Stimulated activated CD8-positive, alpha-beta memory T cell treated with anti-CD3 and anti-CD28 coated beads, Interleukin-2, amount 100 ng/mL, for 1 hour (primary cell): ENCODE data around the gene JMJD6.
"Not testable (repeated sequence)": the region's sequence is repeated elsewhere in the genome, so short reads cannot be mapped to it uniquely, and the experiment has no call there.

Experiments
- DNase-seq, 2 donors: peaks; one replicate each; pipeline ENCODE4 v3.0.0-alpha.2; 2020; ENCODE audit warnings: low read depth in 2 of 2

The JMJD6 gene

DNA sequence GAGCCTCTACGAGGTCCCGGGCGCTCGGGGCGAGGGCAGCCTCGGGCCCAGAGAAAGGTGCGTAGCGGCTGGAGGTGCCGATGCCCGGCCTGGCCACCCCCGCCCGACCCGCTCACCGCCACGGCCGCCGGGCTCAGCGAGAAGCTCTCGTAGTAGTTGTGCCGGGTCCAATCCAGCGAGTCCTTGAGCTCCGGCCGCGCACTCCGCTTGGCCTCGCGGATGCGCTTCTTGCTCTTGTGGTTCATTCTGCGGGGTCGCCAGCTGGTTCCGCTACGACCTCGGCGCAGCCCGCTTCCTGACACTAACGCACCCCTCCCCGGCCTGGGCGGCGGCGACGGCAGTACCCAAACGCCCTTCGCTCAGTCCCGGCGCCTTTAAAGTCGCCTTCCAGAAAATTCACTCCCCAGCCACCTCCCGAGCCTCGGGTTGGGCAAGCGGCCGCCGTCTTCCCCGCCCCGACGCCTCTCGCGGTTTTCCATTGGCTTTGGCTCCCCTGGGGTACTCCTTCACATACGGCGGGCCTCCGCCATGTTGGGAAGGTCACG is at the start of gene JMJD6:
TSS of gene JMJD6 (minus strand) at position 376 of the 545 bp plus-strand sequence. CDS start at position 245, 131 bp downstream.
- DNase-seq, result peak; percentile 86

DNA sequence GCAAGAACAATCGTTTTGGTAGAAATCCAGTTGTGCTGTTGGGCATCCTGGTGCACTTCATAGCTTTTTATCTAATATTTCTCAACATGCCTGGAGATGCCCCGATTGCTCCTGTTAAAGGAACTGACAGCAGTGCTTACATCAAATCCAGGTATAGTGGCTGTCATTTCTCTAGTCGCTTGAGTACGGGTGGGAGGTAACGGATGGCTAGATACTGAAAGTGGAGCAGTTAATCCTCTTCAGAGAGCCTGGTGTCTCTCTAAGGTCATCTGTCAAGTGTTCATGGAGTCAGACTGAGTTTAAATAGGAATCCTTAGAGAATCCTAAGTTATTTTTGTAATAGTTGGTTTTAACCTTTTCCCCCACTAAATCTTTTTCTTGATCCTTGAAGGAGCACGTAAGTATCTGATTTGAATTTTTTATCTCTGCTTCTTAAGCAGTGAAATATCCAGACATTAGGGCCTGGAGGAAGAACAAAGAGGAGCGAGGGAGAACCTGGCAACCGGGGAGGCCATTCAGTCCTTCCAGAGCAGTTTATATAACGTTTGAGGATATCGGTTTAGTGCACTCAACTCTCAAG is 48.7 kb upstream of the JMJD6 start:
- no peak for DNase-seq

DNA sequence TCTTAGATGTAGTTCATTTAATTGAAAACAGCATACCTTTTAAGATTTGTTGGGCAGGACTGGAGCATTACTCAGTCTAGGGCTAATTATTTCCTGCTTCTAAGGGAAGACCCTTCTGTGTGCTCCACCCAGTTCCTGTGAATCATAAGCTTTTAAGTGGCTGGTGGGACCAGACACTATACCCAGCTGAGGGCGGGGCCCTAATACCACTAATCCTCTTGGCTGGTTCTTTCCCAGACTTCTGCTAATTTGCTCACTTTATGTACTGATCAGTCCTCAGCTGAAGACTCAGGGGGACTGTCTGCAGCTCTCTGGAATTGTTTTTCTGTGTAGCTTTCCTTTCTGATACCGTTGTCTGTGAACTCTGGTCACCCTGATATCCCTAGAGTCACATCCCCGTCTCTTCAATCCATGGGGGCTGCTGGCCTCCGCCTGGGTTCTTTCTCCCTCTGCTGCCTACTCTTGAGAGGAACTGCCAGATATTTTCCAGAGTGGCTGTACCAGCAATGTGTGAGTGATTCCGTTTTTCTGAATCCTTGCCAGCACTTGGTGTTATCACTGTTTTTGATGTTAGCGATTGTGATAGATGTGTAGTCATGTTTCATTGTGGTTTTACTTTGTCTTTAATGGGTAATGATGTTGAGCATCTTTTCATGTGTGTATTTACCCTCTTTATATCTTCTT is 46.6 kb upstream of the JMJD6 start:
- peak; percentile 15 to 46 for DNase-seq

DNA sequence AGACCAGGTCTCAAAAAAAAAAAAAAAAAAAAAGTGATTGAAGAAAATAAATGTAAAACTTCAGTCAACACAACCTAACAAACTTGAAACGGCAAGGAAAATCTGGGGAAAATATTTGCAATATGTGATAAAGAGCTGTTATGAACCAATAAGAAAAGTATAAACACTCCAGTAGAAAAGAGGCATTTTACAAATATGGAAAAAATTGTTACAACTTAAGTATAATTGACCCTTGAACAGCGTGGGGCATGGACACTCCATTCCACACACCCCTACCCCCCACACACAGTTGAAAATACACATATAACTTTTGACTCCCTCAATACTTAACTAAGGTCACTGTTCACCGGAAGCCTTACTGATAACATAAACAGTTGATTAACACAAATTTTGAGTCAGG is 32.2 kb upstream of the JMJD6 start:
- no peak for DNase-seq

DNA sequence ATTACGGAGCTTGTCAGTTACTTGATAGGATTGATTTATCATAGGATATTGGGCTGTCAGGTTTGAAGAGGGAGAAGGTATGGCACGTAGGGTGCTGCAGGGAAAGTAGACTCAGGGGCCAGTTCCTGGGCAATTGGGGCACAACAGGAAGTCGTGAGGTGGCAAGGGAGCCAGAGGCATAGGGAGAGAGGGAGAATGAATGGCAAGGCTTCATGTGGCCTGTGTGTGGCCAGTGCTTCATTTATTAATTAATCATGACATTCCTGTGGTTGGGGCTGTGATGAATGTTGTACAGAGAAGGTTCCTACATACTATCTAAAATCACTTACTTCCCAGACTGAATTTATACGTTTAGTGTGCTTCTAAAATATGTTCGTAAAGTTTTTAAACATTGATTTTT is 30.9 kb upstream of the JMJD6 start:
- DNase-seq, result no peak

DNA sequence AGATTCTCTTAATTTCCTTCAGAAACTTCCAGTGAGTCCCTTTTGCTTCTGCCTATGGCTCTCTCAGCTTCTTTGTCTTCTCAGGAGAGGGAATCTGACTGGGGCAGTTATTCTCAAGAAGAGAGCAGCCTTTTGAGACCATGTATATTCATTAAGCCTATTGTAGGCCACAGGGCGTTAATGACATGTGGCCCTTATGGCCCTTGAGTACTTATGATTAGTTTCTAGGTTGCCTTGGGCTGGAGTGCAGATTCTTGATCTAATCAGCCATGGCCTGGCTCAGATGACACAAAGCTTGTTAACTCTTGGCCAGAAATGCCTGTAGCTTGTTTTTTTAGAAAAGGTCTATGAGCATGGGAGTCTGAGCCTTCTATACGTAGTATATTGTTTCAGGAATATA is 28.9 kb upstream of the JMJD6 start:
- no peak for DNase-seq

DNA sequence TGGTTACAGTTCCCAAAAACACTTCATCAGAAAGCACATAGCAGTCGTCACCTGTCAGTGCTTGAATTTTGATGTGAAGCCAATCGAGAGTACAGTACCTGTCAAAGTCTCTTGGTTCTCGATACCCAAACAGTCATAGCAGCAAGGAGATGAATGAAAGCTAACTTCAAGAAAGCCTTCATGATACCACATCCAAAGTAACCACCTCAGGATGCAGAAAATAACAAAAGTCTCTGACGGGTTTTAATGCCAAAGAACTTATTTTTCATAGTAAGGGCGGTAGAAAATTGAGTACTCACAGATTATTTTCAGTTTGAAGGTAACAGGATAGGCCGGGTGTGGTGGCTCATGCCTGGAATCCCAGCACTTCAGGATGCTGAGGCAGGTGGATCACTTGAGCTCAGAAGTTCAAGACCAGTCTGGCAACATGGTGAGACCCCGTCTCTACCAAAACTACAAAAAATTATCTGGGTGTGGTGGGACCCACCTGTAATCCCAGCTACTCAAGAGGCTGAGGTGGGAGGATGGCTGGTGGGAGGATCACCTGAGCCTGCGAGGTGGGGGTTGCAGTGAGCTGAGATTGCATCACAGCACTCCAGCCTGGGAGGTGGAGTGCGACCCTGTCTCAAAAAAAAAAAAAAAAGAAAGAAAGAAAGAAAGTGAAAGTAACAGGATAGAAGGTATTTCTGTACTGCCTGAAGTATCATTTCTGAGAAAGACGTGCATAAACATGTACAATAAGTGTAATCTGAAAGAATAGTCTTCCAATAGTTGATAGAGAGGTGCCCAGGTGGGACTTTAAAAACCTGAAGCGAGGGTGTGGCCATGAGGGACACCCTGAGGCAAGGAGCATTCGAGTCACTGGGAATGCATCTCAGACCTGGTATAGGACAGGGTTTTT is 26.9 kb upstream of the JMJD6 start:
- no peak for DNase-seq

DNA sequence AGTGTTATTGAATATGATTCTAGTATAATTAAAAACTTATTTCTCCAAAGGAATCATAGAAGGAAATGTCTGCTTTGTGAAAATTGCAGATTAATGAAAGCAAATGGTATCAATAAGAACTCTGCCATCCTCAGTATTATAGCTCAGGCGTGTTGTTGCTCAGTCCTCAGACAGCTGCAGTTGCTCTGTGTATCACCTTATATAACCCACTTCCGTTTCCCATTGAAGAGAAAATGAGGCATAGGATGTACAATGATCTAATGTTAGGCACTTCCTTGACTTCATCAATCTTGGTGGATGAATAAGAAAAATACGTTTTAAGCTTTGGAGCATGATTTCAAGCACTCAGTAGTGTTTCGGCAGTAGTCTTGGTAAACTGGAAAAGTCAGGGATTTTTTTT is 25.6 kb upstream of the JMJD6 start:
- no peak for DNase-seq

DNA sequence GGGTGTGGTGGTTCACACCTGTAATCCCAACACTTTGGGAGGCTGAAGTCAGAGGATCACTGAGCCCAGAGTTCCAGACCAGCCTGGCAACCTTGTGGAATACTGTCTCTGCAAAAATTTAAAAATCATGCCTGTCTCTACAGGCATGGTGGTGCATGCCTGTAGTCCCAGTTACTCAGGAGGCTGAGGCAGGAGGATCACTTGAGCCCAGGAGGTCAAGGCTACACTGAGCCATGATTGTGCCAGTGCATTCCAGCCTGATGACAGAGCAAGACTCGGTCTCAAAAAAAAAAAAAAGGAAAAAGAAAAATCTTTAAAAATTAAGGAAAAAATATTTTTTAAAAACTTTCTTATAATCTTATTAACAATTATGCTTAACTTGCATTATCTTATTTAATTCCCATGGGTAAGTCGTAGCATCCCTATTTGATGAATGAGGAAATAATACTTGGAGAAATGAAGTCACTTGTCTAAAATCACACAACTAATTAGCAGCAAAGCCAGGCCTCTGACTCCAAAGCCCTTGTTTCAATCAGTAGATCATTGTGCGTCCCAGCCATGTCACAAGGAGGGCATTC is 25.1 kb upstream of the JMJD6 start:
- no peak for DNase-seq

DNA sequence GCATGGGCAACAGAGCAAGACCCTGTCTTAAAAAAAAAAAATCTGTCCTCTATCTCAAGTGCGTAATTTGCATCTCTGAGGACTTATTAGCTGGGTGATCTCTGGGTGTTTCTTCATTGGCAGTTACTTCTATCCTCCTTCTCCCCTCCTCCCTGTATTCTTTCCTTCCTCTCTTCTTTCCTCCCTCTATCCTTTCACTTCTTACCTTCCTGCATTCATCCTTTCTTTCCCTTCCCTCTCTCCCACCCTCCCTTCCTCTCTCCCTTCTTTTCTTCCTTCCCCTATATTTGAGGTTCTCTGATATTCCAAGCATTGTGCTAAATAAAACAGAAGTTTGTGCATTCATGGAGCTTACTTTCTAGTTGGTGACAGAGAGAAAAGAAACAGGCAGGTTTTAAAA is 22.3 kb upstream of the JMJD6 start:
- DNase-seq, result no peak

DNA sequence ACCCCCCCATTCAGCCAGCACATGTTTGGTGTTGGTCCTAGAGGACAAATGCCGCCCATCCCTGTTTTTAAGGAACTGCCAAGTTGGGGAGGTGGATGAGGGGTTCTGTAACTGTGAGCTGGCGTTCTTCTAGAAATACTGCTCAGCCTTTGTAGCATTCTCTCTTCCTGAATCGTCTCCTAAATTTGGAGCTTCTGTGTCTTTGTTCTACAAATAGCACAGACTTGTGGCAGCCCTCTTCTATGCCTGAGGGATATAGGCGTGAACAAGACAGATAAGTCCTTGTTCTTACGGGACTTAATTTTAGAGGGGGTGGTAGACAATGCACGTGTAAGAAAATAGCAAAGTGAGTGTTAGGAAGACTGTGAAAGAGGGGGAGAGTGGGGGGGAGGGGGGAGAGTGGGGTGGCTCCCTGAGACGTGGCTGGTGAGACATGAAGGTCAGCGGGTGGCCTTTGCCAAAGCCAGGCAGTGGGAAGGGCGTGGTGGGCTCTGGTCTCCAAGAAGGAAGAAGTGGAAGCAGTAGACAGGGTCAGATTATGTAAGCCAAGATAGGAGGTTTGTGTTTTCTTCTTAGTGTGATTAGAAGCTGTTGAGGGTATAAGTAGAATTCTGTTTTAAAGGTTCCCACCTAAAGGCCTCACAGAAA is 21.4 kb upstream of the JMJD6 start:
- no peak for DNase-seq

DNA sequence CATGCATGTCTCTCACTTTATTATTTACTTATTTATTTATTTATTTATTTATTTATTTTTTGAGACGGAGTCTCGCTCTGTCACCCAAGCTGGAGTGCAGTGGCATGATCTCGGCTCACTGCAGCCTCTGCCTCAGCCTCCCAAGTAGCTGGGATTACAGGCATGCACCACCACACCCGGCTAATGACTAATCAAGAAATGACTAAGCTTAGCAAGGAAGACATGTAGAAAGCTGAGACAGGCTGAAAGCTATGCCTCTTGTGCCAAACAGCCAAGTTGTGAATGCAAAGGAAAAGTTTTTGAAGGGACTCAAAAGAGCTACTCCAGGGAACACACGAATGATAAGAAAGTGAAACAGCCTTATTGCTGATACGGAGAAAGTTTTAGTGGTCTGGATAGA is 19.4 kb upstream of the JMJD6 start:
- not testable (repeated sequence) for DNase-seq

DNA sequence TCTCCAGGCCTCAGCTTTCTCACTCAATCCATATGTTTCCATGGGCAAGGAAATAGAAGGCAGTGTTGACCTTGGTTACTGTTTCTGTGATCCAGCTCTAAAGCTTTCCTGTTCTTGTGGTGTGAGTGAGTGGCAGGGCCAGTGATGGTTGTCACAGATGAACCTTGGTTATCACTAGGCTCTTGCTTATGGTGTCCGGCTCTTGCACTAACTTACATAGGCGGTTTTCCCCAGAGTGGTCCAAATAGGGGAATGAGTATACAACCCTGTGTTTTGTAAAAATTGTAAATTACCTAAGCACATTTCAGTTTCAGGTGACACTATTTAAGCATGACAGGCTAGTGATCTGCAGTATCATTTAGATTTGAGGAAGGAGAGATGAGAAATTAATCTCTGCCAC is 18.3 kb upstream of the JMJD6 start:
- DNase-seq, result no peak

DNA sequence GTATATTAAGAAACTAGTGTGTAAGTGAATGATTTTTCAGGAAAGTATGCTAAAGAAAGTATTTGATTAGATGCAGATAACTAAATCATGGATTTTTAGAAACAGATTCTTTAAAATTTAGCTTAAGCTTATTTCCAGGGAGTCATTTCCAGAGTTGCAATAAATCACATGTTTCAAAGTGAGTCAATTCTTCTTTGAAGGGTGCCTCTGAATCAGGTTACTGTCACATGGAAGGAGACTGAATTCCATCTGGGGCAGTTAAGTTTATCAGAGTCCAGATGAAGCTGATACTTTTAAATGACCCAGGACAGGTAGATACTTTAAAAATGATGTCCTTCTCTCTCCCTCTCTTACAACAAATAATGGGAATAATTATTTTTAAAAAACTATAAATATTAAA is 16.6 kb upstream of the JMJD6 start:
- no peak for DNase-seq

DNA sequence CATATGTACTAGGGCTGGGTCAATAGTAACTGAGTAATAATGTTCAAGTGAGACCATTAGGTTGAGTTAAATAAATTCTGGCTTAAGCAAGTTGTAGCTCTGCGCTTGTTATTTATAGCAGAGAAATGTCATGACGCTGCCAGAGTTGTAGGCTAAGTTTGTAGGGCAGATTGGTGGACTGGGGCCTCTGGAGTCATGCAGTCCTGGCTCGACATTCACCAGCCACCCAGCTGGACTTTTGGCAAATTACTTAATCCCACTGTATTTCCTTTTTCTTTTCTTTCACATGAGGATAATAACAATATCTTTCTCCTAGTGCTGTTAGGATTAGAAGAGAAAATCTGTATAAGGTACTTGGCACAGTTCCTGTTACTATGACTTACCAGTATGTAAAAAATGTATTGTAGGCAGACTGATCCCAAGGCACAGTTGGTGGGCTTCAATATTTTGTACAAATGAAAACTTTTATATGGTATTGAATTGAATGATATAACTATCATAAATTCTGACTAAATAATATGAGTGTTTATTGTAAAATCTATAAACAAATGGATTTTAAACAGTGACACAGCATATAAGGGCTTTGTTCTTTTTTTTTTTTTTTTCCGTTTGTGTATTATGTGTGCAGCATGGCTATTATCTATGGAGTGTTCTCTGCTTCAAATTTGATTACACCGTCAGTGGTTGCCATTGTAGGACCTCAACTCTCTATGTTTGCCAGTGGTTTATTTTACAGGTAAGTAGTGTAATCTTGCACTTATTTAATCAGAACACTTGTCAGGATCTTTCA is 14.1 kb upstream of the JMJD6 start:
- no peak for DNase-seq

DNA sequence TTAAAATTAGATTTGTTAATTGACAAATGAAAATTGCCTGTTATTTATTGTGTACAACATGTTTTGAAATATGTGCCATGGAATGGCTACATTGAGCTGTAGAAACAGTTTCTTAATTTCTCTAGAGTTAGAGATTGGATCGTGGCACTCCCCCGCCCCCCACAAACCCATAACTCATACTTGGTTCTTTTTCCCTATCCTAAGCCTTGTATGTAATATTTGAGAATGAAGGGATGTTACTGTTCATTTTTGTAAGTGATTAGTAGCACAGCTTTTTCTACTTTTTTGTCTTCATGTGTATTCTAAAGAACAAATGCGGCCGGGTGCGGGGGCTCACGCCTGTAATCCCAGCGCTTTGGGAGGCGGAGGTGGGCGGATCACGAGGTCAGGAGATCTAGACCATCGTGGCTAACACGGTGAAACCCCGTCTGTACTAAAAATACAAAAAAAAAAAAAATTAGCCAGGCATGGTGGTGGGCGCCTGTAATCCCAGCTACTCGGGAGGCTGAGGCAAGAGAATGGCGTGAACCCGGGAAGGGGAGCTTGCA is 13.2 kb upstream of the JMJD6 start:
- not testable (repeated sequence) for DNase-seq

DNA sequence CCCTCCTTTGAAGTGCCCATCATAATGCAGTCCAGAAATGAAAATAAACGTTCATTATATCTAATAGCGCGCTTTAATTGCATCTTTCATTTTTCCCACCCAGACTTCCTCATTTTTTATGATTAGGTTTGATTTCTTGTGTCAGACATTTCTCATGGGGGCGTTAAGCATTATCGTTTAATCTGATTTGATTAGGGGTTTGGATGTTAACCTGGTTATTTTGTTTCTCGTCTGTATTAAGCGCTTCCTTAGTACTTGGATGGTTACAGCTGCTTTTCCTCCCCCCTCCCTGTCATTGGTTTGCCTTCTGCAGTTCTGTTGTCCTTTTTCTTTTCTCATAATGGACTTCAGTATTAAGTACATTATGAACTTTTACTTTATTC is 12.1 kb upstream of the JMJD6 start:
- no peak for DNase-seq

DNA sequence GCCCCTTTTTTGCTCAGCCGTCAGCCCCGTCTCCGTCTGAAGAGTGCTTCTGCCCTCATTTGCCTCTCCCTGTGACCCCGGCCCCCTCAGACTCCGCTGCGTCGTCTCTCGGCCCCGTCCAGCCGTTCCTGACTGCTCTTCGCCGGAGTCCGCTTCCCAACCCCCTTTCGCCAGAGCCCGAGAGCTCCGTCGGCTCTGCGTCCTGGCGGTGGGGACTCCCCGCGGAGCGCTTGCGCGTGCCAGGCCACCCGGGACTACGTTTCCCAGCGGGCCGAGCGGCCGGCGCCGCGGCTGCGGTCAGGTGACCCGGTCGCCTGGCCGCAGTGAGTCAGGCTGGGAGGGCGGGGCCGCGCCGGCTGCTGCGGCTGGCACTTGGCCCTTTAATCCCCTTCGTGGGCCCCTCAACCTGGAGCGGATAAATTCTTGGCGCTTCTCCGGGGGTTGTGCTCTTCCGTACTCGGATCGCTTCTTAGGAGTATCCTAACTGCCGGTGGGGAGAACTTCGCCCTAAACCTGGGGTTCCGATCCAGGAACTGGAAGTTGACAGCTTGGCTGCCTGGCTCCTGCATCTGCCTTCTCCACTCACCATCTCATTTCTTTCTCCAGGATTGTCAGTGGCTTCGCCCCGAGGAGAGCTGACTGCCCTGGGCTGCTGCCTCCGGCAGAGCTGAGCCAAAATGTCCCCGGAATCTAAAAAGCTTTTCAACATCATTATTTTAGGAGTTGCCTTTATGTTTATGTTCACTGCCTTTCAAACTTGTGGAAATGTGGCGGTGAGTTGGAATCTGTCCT is 11.5 kb upstream of the JMJD6 start, which contains the start of gene MFSD11:
TSS of gene MFSD11 (plus strand) at position 444 of the 792 bp plus-strand sequence. CDS start at position 678, 234 bp downstream.
- peak; percentile 85 to 87 for DNase-seq

DNA sequence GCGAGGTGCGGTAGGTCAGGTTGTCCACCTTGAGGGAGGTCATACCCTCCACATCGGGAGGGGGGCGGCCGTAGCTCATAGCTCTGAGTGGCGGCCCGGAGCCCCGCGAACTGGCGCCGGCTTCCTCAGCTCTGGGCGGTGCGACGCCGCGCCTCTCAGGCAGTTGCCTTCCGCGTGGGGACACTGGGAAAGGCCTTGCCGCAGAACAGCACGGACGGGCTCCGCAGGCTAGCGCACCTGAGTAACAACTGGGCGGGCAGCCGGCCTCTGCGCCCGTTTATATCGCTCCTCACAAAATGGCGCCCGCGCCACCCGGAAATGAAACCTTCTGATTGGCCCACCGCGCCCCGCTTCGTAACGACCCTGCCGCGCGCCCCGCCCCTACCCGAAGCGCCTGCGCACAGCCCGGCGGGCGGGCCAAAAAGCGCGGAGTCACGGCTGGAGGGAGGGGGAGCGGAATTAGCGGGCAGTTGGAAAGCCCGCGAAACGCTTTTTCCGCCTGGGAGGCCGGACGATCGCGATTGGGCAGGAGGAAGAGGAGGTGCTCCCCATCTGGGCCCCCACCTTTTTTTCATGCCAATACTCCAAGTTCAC is 10.8 kb upstream of the JMJD6 start, which contains the start of gene SRSF2:
TSS of gene SRSF2 (minus strand) at position 250 of the 594 bp plus-strand sequence. CDS start at position 79, 171 bp downstream.
- DNase-seq, result peak; percentile 97
